SKM-1 treated with dmso at 0.1 percent for 144 hours (cell line): ENCODE measurements around the gene FABP1.
A peak's percentile ranks its signal among the peaks of the same experiment; 100 is the strongest.

Experiments
- DNase-seq: peaks from one replicate; lab custom pipeline; 2025; ENCODE audit not compliant: unreplicated experiment; lab: John Stamatoyannopoulos, UW

FABP1 gene

GRCh38 chr2:88116669-88117432 is 11.0 kb downstream of the FABP1 start:
- DNase-seq, result no peak

GRCh38 chr2:88115825-88116518 is 11.9 kb downstream of the FABP1 start:
- DNase-seq, result no peak

- DNase-seq, result no peak
Measured at GRCh38 chr2:88114889-88115288, 13.0 kb downstream of the FABP1 start.

- no peak for DNase-seq
Measured at GRCh38 chr2:88113069-88113468, 14.8 kb downstream of the FABP1 start.

GRCh38 chr2:88110830-88111229 is 17.0 kb downstream of the FABP1 start:
- no peak for DNase-seq

GRCh38 chr2:88108796-88109195 is 19.1 kb downstream of the FABP1 start:
- no peak for DNase-seq

GRCh38 chr2:88100489-88100858 is 27.4 kb downstream of the FABP1 start:
- no peak for DNase-seq

- DNase-seq, result no peak
Measured at GRCh38 chr2:88099798-88100488, 27.9 kb downstream of the FABP1 start.

GRCh38 chr2:88098558-88098900 is 29.3 kb downstream of the FABP1 start:
- DNase-seq, result no peak

GRCh38 chr2:88097891-88098557 is 29.8 kb downstream of the FABP1 start:
- no peak for DNase-seq

GRCh38 chr2:88097192-88097591 is 30.7 kb downstream of the FABP1 start:
- DNase-seq, result no peak

- DNase-seq, result no peak
Measured at GRCh38 chr2:88096708-88097107, 31.2 kb downstream of the FABP1 start.

- DNase-seq, result no peak
Measured at GRCh38 chr2:88095022-88095421, 32.8 kb downstream of the FABP1 start.

GRCh38 chr2:88092773-88093172 is 35.1 kb downstream of the FABP1 start:
- no peak for DNase-seq

GRCh38 chr2:88091943-88092342 is 35.9 kb downstream of the FABP1 start:
- peak; percentile 76 for DNase-seq

GRCh38 chr2:88090446-88091283 is 37.2 kb downstream of the FABP1 start:
- DNase-seq, result no peak

- DNase-seq, result no peak
Measured at GRCh38 chr2:88088999-88089398, 38.9 kb downstream of the FABP1 start.

GRCh38 chr2:88087763-88088162 is 40.1 kb downstream of the FABP1 start:
- no peak for DNase-seq

GRCh38 chr2:88087073-88087472 is 40.8 kb downstream of the FABP1 start:
- DNase-seq, result no peak

- no peak for DNase-seq
Measured at GRCh38 chr2:88086401-88086800, 41.5 kb downstream of the FABP1 start.

- no peak for DNase-seq
Measured at GRCh38 chr2:88085602-88086001, 42.3 kb downstream of the FABP1 start.
